ENCODE results near the gene COL15A1.

DNA sequence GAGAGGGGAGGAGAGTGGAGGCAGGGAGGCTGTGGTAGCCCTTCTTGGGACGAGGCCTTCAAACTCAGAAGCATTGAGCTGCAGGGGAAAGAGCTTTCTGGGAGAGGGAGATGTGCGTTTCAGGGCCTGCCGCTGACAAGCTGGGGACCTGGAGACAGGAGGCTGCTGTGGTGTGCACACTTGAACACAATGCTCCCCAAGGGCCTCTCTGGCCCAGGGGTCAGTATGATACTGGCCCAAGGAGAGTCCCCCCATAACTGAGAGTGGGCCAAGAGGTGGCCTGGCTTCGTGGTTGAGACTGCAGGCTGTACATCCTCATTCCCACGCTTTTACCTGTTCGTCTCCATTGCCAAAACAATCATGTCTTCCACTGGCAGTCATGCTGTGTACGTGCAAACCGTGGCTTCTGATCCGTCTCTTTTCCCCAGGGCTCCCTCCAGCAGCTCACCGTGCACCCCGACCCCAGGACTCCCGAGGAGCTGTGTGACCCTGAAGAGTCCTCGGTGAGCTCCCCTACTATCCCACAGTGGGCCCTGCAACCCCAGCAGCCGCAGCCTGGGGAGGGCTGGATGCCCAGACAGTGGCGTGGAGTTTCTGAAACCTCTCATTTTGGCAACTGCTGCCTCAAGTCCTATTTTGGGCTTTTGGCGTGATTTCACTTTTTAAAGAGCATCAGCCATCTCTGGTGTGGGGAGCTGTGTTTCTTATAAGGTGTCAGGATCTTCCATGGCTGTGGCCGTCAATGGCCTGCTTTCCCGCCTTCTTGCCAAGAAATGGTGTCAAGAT lies 43.4 kb downstream of the COL15A1 start:
- TF ChIP-seq, protein P1, sequence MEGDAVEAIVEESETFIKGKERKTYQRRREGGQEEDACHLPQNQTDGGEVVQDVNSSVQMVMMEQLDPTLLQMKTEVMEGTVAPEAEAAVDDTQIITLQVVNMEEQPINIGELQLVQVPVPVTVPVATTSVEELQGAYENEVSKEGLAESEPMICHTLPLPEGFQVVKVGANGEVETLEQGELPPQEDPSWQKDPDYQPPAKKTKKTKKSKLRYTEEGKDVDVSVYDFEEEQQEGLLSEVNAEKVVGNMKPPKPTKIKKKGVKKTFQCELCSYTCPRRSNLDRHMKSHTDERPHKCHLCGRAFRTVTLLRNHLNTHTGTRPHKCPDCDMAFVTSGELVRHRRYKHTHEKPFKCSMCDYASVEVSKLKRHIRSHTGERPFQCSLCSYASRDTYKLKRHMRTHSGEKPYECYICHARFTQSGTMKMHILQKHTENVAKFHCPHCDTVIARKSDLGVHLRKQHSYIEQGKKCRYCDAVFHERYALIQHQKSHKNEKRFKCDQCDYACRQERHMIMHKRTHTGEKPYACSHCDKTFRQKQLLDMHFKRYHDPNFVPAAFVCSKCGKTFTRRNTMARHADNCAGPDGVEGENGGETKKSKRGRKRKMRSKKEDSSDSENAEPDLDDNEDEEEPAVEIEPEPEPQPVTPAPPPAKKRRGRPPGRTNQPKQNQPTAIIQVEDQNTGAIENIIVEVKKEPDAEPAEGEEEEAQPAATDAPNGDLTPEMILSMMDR (IDR thresholded peaks at IDR 0.05), result no peak
- no peak for TF ChIP-seq POLR2A (IDR thresholded peaks at IDR 0.05)
